Measurements from ENCODE around the gene KANSL1.

DNA sequence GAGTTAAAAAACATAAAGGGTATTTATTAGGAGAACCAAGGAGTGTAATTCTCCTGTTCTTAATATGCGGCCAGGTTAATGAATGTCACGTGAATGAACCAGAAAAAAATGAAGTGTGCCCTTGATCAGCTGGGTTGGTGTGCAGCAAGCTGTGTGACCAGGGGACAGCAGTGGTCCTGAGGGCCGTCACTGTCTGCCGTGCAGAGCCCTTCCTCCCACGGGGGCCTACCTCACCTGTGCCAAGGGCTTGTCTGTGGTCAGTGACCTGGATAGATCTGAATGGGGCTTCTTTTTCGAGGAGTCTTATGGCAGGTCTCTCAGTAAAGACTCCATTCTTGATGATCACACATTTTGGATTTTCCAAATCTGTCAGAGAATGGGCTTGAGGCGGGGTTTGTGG, 211.9 kb downstream of the KANSL1 start:
- TF ChIP-seq TAF1 (IDR thresholded peaks at IDR 0.05; ENCODE audit: low read depth) (no peak), CTCF (IDR thresholded peaks at IDR 0.05; ENCODE audit: poor library complexity, severe bottlenecking) (no peak), MXI1 (conservative IDR thresholded peaks at IDR 0.05; ENCODE audit: poor library complexity, severe bottlenecking) (no peak), POLR2AphosphoS5 (IDR thresholded peaks at IDR 0.05) (no peak), REST (IDR thresholded peaks at IDR 0.05; ENCODE audit: borderline replicate concordance) (no peak), RAD21 (conservative IDR thresholded peaks at IDR 0.05) (no peak), EZH2 (IDR thresholded peaks at IDR 0.05; ENCODE audit: borderline replicate concordance, insufficient read depth, low read length, poor library complexity, severe bottlenecking) (no peak), EP300 (conservative IDR thresholded peaks at IDR 0.05; ENCODE audit: poor library complexity, severe bottlenecking) (no peak), SMC3 (conservative IDR thresholded peaks at IDR 0.05; ENCODE audit: poor library complexity) (no peak)
